SIG-M5 (cell line): ENCODE measurements around the gene BAG2.

ENCODE experiments used
- DNase-seq: peaks from one replicate; lab custom pipeline; 2025; lab: John Stamatoyannopoulos, UW

BAG2 gene

DNA sequence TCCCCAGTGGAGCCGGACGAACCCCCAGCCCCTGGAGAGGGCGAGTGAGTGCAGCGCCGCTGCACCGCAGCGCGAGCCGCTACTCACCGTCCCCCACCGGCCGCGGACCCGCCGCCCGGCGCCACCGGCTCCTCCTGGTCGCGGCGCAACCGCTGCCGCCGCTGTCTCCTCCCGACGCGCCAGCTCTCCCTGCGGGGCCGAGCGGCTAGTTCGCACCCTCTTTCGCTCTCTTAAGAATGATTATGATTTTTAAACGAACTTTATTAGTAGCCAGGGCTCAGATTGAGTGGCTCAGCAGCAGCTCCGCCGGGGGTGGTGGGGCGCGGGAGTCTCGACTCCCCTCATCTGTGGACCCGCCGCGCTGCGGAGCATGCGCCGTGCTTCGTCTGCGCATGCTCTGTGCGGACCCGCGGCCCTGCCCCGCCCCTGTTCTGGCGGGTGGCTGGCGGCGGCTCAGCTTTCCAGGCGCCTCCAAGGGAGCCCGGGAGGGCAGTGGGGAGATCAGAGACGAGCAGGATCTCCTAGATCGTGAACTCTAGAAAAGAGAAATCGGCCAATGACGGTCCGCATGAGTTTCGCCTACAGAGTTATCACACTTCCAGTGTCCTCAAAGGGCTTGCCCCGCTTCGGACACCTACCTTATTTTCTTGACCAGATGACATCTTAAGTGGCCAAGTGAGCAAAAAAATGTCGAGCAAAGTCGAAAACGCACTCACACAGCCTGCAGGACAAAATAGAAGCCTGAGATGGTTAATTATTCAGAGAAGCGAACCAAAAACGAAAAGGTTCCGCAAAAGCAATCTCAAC lies 50.0 kb downstream of the BAG2 start, which contains the start of gene RAB23:
TSS of gene RAB23 (minus strand) at position 372 of the 807 bp plus-strand sequence. CDS start 11,927 bp downstream, outside the sequence.
- DNase-seq, result no peak

DNA sequence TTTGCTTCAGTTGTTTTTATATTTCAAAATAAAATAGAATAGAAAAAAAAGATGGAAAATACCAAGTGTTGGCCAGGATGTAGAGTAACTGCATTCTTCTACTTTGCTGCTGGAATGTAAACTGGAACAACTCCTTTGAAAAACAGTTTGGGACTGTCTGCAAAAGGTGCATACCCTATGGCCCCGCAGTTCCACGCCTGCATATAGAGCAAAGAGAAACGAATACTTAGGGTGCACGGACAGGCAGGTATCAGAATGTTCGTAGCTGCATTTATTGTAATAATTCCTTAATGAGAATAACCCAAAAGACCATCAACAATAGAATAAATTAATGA lies 50.6 kb downstream of the BAG2 start:
- DNase-seq, result no peak

- no peak for DNase-seq
These were observed 52.8 kb downstream of the BAG2 start for GRCh38 chr6:57224769-57225515.

DNA sequence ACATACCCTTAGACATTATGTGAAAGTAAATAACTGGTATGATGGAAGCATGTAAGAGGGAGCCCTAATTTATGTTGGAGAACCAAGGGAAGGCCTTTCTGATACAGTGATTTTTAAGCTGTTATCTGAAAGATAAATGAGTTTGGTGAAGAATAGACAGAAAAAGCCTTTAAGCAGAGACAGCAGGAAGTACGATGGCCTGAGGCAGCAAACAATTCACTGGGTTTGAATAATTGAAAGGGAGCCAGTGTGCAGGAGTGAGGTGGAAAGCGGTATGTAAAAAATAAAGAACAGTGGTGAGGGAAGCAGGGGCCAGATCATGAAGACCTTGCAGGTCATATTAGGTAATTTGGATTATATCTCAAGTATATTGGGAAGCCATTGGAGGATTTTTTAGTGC lies 54.1 kb downstream of the BAG2 start:
- no peak for DNase-seq
